ENCODE measurements around the gene ATP6V0E1.

- TF ChIP-seq CTCF (IDR thresholded peaks at IDR 0.05), result no peak
- TF ChIP-seq POLR2A (IDR thresholded peaks at IDR 0.05), result no peak
- no peak for TF ChIP-seq EP300 (IDR thresholded peaks at IDR 0.05)
- no peak for TF ChIP-seq POLR2AphosphoS5 (IDR thresholded peaks at IDR 0.05)
Observed at GRCh38 chr5:173033923-173034322, 50.4 kb downstream of the ATP6V0E1 start.

Data from stomach (tissue), 4 donors.